Measurements from ENCODE around the gene EPHA8. TPM values are rescaled to one million over a fixed set of nuclear protein-coding genes. Genes with fewer than 3 reads are reported as not detected.

EPHA8 gene
- total RNA-seq, 1 experiment from 2014 or later = 3.8 TPM

DNA sequence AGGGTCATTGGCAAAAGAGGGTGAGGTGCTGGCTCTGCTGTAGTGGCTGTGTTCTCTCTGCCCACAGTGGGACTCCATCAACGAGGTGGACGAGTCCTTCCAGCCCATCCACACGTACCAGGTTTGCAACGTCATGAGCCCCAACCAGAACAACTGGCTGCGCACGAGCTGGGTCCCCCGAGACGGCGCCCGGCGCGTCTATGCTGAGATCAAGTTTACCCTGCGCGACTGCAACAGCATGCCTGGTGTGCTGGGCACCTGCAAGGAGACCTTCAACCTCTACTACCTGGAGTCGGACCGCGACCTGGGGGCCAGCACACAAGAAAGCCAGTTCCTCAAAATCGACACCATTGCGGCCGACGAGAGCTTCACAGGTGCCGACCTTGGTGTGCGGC is 12.9 kb downstream of the EPHA8 start:
- Mint-ChIP-seq H3K4me1 (peaks cover 7% of the 10 kb centered on the region), H3K4me3 (no peak overlapping the region), H3K36me3 (peaks cover 19% of the 10 kb centered on the region), H3K9me3 (peaks cover 24% of the 10 kb centered on the region), H3K27me3 (ENCODE audit: low read depth) (peaks cover 2% of the 10 kb centered on the region; the same call in 1 of the 2 replicates), H3K27ac (no peak overlapping the region)
- CTCF ChIA-PET = interaction anchor here (1.0 to 1.6 kb wide), 2 partner anchors 12 to 31 kb away, joined by 3 read pairs; no protein-coding TSS in a partner anchor
- POLR2A ChIA-PET = no interaction called here
- DNase-seq (ENCODE audit: low spot score) = no peak
- TF ChIP-seq, protein P1, sequence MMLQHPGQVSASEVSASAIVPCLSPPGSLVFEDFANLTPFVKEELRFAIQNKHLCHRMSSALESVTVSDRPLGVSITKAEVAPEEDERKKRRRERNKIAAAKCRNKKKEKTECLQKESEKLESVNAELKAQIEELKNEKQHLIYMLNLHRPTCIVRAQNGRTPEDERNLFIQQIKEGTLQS (CRISPR knock-in tag; conservative IDR thresholded peaks at IDR 0.05) = no peak
- TF ChIP-seq, protein P2, sequence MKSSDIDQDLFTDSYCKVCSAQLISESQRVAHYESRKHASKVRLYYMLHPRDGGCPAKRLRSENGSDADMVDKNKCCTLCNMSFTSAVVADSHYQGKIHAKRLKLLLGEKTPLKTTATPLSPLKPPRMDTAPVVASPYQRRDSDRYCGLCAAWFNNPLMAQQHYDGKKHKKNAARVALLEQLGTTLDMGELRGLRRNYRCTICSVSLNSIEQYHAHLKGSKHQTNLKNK (CRISPR knock-in tag; IDR thresholded peaks at IDR 0.05) = no peak
- TF ChIP-seq ZNF671 (CRISPR knock-in tag; IDR thresholded peaks at IDR 0.05) (no peak), ZBTB21 (CRISPR knock-in tag; IDR thresholded peaks at IDR 0.05; ENCODE audit: borderline replicate concordance) (no peak), ZNF416 (CRISPR knock-in tag; IDR thresholded peaks at IDR 0.05) (no peak), TEAD1 (CRISPR knock-in tag; IDR thresholded peaks at IDR 0.05) (no peak), GRHL2 (CRISPR knock-in tag; IDR thresholded peaks at IDR 0.05; ENCODE audit: insufficient replicate concordance, severe bottlenecking) (no peak), GTF2I (CRISPR knock-in tag; conservative IDR thresholded peaks at IDR 0.05) (no peak), CBFB (CRISPR knock-in tag; IDR thresholded peaks at IDR 0.05; ENCODE audit: low read depth) (no peak), ETV6 (CRISPR knock-in tag; IDR thresholded peaks at IDR 0.05) (no peak), MYBL2 (CRISPR knock-in tag; IDR thresholded peaks at IDR 0.05) (no peak), MXD4 (CRISPR knock-in tag; IDR thresholded peaks at IDR 0.05; ENCODE audit: borderline replicate concordance) (no peak)
- TF ChIP-seq, protein P3, sequence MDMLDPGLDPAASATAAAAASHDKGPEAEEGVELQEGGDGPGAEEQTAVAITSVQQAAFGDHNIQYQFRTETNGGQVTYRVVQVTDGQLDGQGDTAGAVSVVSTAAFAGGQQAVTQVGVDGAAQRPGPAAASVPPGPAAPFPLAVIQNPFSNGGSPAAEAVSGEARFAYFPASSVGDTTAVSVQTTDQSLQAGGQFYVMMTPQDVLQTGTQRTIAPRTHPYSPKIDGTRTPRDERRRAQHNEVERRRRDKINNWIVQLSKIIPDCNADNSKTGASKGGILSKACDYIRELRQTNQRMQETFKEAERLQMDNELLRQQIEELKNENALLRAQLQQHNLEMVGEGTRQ (CRISPR knock-in tag; IDR thresholded peaks at IDR 0.05) = no peak
- TF ChIP-seq, protein P4, sequence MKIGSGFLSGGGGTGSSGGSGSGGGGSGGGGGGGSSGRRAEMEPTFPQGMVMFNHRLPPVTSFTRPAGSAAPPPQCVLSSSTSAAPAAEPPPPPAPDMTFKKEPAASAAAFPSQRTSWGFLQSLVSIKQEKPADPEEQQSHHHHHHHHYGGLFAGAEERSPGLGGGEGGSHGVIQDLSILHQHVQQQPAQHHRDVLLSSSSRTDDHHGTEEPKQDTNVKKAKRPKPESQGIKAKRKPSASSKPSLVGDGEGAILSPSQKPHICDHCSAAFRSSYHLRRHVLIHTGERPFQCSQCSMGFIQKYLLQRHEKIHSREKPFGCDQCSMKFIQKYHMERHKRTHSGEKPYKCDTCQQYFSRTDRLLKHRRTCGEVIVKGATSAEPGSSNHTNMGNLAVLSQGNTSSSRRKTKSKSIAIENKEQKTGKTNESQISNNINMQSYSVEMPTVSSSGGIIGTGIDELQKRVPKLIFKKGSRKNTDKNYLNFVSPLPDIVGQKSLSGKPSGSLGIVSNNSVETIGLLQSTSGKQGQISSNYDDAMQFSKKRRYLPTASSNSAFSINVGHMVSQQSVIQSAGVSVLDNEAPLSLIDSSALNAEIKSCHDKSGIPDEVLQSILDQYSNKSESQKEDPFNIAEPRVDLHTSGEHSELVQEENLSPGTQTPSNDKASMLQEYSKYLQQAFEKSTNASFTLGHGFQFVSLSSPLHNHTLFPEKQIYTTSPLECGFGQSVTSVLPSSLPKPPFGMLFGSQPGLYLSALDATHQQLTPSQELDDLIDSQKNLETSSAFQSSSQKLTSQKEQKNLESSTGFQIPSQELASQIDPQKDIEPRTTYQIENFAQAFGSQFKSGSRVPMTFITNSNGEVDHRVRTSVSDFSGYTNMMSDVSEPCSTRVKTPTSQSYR (CRISPR knock-in tag; IDR thresholded peaks at IDR 0.05) = no peak
- TF ChIP-seq, protein P5, sequence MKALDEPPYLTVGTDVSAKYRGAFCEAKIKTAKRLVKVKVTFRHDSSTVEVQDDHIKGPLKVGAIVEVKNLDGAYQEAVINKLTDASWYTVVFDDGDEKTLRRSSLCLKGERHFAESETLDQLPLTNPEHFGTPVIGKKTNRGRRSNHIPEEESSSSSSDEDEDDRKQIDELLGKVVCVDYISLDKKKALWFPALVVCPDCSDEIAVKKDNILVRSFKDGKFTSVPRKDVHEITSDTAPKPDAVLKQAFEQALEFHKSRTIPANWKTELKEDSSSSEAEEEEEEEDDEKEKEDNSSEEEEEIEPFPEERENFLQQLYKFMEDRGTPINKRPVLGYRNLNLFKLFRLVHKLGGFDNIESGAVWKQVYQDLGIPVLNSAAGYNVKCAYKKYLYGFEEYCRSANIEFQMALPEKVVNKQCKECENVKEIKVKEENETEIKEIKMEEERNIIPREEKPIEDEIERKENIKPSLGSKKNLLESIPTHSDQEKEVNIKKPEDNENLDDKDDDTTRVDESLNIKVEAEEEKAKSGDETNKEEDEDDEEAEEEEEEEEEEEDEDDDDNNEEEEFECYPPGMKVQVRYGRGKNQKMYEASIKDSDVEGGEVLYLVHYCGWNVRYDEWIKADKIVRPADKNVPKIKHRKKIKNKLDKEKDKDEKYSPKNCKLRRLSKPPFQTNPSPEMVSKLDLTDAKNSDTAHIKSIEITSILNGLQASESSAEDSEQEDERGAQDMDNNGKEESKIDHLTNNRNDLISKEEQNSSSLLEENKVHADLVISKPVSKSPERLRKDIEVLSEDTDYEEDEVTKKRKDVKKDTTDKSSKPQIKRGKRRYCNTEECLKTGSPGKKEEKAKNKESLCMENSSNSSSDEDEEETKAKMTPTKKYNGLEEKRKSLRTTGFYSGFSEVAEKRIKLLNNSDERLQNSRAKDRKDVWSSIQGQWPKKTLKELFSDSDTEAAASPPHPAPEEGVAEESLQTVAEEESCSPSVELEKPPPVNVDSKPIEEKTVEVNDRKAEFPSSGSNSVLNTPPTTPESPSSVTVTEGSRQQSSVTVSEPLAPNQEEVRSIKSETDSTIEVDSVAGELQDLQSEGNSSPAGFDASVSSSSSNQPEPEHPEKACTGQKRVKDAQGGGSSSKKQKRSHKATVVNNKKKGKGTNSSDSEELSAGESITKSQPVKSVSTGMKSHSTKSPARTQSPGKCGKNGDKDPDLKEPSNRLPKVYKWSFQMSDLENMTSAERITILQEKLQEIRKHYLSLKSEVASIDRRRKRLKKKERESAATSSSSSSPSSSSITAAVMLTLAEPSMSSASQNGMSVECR (CRISPR knock-in tag; IDR thresholded peaks at IDR 0.05; ENCODE audit: borderline replicate concordance) = no peak
- TF ChIP-seq, protein P6, sequence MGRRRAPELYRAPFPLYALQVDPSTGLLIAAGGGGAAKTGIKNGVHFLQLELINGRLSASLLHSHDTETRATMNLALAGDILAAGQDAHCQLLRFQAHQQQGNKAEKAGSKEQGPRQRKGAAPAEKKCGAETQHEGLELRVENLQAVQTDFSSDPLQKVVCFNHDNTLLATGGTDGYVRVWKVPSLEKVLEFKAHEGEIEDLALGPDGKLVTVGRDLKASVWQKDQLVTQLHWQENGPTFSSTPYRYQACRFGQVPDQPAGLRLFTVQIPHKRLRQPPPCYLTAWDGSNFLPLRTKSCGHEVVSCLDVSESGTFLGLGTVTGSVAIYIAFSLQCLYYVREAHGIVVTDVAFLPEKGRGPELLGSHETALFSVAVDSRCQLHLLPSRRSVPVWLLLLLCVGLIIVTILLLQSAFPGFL (CRISPR knock-in tag; IDR thresholded peaks at IDR 0.05; ENCODE audit: borderline replicate concordance) = no peak
- TF ChIP-seq, protein P7, sequence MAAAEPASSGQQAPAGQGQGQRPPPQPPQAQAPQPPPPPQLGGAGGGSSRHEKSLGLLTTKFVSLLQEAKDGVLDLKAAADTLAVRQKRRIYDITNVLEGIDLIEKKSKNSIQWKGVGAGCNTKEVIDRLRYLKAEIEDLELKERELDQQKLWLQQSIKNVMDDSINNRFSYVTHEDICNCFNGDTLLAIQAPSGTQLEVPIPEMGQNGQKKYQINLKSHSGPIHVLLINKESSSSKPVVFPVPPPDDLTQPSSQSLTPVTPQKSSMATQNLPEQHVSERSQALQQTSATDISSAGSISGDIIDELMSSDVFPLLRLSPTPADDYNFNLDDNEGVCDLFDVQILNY (CRISPR knock-in tag; IDR thresholded peaks at IDR 0.05) = no peak
- TF ChIP-seq, protein P8, sequence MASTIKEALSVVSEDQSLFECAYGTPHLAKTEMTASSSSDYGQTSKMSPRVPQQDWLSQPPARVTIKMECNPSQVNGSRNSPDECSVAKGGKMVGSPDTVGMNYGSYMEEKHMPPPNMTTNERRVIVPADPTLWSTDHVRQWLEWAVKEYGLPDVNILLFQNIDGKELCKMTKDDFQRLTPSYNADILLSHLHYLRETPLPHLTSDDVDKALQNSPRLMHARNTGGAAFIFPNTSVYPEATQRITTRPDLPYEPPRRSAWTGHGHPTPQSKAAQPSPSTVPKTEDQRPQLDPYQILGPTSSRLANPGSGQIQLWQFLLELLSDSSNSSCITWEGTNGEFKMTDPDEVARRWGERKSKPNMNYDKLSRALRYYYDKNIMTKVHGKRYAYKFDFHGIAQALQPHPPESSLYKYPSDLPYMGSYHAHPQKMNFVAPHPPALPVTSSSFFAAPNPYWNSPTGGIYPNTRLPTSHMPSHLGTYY (CRISPR knock-in tag; IDR thresholded peaks at IDR 0.05) = no peak
- ATAC-seq = no peak
